HG02938 (cell line): ENCODE results near the gene SETD7.

Experiments used
- ATAC-seq: cut with Tn5 transposase; IDR thresholded peaks from one replicate; pipeline ENCODE4 v1.9.1; 2021; ENCODE audit warnings: mild to moderate bottlenecking, moderate library complexity; ENCODE audit not compliant: unreplicated experiment

The SETD7 gene

DNA sequence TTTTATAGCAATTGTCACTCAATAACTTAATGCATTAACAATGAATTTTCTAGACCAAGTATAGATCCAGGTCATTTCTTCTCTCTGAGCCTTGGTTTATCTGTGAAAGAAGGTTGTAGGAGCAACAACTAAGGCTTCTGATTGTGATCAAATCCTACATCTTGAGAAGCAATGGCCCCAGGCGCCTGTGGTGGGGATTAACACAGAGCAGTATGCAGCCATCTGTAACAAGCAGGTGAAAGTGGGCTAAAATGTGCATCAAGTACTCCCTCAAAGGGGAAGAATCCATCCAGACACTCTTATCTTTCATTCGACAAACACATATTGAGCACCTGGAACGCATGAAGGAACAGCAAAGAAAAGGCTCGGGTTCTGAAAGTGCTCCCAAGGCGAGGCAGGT, 19.1 kb upstream of the SETD7 start:
- ATAC-seq = no peak

DNA sequence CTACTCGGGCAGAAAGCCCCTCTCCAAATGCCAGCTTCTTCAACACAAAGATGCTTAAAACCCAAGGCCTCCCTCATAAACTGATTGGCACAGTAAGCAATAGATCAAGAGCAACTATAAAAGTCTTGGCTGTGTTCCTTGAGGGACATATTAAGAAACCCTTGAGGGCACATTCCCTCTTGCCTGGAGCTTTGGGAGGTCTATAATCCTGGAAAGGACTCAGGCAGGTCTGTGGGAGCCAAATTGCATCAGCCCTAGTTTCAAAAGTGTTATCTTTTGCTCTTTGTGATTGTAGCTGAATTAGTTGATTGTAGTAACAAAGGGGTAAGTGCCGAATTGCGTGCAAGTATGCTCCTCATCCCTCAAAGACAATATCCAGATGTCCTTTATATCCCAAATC, 18.6 kb upstream of the SETD7 start:
- no peak for ATAC-seq

DNA sequence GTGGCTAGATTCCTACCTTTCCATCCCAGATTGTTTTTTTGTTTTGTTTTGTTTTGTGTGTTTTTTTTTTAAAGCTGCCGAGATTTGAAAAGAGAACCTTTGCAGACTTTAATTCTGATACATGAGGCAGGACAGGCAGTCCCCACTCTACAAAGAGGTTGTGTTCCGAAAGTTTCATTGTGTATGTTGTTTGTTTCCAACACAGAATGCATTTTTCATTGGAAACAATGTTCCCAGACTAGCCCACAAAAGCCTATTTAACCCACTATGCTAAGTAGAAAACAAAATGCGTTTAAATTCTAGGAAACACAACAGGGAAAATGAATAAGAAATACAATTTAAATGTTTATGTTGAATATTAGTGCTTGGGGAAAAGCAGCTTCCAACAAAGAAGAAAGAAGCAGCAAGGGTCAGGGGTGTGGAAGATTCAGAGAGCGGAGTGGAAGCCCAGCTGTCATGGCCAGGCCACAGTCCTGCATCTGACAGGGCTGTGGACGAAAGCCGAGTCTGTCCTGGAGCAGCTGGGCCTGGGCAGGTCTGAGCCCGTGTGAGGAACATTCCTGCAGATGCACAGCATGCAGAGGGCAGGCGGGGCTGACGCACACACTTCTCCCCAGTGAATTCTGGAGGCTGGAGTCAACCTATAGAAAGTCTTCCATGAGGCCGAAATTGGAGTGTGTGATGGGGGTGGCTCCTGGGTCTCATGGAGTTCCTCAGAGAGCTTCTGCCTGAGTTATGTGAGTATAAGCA, 12.4 kb upstream of the SETD7 start:
- ATAC-seq = no peak

DNA sequence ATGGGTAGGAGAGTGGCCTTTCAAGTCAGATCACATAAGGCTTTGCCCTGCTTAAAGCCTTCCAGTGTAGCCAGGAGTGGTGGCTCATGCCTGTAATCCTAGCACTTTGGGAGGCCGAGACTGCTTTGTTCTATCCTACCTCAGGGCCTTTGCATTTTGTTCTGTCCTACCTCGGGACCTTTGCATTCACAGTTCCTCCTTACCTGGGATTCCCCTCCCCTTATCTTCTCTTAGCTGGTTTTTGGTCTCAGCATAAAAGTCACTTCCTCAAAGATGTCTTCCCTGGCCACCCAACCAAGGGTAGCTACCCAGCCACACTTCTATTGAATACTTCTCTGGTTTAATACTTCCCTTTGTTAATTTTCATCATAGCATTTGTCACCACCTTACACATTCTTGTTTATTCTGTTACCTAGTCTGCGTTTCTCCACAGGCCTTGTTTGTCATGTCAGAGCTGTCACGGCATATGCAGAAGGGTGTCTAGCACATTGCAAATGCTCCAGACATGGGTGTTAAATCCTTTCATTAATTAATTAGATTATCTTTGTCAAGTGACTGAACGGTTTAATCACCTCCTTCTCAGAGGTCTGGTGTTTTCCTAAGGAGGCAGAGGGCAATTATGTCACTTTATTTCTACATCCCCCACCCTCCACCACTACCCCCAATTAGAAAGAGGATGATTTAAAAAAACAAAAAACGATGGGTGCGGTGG, 11.3 kb upstream of the SETD7 start:
- ATAC-seq = no peak

DNA sequence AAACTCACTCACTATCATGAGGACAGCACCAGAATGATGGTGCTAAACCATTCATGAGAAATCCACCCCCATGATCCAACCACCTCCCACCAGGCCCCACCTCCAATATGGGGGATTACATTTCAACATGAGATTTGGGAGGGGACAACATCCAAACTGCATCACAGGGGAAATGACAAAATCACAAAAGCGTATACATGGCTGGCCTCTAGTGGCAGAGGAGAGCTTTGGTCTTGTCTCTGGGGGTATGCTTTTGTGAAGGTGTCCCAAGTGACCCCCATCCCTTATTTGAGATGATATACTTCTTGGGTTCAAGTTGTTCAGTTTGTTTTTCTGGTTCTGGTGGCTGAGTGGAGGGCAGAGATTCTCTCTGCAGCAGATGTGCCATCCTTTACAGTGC, 8.5 kb upstream of the SETD7 start:
- no peak for ATAC-seq

DNA sequence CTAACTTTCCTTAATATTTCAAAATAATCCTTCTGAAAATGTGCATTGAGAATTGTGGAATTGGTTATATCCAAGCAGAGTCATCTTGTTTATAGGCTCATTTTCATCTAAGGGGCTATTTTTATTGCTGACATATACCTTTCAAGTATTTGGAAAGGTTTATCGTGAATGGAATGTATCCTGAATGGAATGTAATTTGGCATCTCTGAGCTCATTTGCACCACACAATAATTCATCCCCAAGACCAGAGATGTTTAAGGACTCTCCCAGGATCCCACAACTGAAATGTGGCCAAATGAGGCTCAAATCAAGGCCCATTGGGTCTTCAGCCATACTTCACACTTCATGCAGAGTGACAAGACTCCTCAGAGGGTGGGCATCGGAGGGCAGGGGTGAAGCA, 7.5 kb upstream of the SETD7 start:
- no peak for ATAC-seq

DNA sequence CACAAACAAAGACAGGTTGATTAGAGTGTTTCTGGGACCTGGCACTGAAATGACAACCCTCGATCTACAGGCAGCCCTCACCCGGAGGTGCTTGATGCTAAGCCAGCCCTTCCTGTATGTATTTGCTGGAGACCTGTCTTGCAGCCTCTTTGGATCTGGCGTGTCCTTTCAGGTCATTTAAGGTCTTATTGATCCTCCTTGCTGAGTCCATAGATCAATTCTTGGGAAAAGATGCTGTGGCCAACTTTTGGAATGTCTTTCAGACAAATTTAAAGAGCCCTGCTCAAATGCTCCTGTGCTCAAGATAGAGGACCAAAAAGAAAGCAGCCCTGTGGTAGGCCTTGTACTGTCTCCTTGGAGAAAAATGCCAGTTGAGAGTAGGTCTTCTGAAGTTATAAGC, 6.8 kb upstream of the SETD7 start:
- ATAC-seq = no peak

DNA sequence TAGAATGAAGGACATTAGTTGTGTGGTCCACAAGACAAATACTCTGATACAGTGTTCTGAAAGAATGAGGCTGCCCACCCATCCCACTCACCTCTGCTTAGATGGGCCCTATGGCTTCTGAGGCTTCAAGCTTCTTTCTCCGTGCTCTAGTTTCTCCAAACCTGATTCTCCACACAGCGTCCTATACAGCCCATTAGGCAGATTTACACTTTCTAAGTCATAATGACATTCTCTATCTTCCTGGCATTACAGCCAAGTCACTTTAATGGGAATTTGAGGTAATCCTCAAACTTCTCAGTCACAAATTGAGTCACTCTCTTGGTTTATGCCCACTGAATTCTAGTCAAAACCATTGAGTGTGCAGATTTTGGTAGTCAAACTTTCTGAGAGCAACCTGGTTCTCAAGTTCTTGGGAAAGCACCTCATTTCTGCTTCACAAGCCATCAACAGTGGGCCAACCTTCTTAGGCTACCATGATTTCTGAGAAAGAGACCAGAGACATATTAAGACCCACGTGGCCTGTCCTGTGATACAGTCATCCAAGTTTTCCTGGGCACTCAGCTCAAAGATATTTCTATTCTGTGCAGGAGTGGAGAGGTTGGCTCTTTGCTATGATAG, 6.2 kb upstream of the SETD7 start:
- ATAC-seq = no peak

DNA sequence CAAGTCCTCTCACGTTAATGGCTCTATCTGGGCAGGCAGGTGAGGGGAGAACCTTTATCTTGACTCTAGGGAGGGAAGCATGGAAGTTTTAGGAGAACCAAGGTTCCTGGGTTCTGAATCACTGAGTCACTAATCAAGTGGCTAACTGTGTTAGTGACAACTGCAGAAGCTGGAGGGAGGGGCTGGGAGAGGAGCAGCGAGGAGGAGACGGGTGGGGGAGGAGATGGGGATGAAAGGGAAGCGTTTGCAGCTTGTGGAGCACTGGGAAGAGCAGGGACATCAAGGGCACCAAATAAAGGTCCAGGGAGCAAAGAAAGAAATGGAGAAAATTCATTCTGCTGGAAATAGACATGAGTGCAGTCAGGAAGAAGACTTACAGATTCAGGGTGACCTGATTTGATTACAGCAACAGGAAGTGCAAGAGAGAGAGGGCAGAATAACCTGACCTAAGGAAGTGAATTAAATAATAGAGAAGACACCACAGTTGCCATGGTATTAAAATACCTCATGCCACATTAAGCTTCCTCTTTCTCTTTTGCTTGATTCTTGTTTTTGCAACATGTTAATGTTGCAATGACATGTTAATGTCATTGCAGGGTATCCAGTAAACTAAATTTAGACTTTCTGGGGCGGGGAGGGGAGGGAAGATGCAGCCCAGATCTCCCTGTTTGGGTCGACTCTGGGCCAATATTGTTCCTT, 4.5 kb upstream of the SETD7 start:
- peak; percentile 34 for ATAC-seq

DNA sequence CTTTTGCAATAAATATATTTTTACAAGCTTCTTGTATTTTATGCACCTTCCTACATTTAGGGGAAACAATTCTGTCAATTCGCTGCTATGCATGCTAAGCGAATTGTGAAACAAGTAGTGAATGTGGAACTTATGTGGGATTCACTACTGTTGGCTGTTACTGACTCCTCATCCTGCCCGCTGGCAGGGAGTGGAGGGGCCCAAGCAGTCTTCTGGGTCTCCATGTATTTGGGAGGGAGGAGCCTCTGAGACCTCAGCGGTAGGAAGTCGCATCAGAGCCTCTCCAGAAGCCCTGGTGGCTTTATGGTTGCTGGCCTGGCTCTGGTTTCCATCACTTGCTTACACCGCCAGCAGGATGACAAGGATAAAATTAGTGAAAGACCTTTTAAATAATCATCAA, 3.7 kb upstream of the SETD7 start:
- no peak for ATAC-seq

DNA sequence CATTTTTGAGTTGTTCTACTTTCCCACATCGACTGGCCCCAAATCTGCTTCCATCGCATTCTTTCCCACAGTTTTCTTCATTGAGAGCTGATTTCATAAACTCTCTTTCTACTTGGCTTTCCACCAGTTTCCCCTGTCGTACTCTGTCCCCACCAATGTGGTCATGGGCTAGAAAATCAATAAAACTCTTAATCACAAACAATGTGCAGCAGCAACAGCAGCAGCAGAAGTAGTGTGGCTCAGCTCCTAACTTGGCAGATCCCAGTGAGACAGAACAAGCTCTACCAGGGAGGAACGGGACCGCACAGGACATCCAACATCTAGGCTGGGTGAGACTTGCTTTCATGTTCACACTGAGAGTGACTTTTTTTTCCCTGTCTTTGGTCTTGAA, 3.1 kb upstream of the SETD7 start:
- no peak for ATAC-seq

DNA sequence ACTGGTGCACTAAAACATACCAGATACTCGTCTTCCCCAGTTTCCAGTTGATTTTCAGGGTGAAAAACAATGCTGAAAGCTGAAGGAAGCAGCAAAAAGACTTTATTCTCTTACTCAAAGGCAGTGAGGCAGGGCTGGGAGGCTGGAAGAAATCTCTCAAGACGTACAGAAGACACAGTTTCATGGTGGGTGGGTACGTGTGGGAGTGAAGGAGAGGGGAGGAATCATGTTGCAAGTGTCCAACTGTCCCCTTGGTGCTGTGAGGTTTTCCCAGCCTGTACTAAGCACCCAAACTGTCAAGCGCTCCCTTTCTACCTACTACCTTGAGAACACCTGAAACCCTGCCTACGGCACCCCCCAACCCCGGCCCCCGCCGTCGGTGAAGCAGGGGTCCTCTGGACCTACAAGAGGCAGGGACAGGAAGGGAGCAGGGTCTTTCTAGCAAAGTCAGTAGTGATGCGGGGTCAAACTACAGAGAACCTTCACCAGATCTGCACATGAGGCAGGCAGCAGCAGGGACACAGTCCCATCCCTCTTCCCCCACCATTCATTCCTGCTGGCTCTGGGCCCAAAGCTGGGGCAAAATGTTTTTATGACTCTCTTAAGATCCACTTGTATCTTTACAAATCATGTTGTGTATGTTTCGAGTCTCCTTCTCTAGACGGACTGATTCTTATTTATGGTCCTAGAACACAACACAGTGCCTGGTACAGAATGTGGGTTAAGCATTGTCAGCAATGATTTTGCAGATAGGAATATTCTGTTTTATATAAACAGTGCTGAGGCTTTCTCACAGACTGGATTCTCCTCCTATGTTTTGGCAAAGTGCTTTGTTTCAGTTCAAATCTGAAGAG, 2.4 kb upstream of the SETD7 start:
- ATAC-seq = no peak

DNA sequence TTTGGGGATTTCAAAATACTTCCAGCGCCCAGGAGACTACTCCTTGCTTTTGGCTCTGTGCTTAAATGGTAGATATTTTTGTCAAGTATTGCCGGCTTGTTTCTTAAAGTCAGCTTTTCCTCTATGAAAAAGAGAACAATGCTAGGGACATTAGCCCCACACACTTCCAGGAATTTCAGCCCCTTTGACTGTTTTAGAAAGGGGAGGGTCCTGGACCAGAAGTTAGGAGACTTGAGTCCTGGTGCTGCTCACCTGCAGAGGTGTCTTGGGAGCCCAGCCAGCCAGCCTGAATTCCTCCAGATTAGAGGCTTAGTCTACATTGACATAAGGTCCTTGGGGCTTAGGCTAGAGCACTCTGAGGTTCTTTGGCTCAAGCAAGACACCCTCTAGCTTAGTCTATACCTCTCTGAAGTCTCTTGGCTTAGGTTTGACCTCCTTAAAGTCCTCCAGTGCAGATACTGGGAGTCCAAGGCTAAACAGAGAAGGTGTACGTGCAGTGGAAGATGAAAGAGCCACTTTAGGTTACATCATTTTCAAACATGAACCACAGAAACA, 1.6 kb upstream of the SETD7 start:
- no peak for ATAC-seq

DNA sequence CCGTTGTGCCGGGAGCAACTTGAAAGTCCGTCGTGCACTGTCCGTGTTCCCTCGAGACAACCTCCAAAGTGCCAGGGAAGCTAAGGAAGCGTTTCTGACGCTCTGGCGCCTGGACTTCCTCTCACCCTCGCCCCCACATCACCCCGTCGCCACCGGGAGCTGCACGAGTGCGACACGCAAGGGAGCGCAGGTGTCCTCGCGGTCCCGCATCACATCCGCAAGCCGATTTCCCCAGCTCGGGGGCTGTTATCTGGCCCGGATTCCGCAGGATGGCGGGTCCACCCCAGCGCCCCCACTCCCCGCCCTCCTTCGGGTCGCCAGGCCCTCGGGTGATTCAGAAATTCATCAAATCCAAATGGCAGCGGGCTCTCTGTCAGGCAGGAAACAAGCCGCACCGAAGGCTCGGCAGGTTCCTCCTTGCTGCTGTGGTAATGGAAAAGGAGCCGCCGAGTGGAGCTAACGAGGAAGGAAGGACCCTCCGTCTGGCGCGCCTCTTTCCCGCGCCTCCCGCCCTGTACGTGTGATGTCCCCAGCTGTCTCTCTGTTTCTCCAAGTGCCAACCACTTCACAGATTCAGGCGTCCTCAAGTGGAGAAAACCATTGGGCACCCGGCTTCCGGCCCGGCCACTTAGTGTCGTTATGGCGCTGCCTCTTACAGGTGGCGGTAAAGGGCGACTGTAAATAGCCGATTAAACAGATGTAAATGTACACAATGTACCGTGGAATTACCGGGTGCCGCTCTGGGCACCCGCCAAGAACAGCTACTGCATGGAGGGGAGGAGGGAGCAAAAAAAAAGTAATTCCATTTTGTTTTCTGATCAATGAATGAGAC, 921 bp upstream of the SETD7 start:
- ATAC-seq = peak; percentile 20

DNA sequence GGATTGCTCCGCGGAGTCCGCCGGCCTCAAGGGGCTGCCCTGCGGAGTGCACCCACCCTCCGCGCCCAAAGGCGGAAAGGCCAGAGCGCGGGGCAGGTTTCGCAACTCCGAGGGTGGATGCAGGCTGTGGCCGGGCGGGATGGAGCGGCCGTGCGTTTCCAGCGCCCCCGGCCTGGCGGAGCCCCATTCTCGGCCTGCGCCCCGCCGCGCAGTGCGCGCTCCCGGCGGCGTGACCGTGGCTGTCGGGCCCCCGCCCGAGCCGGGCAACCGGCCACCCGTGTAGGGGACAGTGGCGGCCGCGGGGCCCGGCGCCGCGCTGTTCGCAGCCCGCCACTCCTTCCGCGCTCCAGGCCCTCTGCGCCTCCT, 331 bp downstream of the SETD7 start:
- peak; percentile 17 for ATAC-seq

DNA sequence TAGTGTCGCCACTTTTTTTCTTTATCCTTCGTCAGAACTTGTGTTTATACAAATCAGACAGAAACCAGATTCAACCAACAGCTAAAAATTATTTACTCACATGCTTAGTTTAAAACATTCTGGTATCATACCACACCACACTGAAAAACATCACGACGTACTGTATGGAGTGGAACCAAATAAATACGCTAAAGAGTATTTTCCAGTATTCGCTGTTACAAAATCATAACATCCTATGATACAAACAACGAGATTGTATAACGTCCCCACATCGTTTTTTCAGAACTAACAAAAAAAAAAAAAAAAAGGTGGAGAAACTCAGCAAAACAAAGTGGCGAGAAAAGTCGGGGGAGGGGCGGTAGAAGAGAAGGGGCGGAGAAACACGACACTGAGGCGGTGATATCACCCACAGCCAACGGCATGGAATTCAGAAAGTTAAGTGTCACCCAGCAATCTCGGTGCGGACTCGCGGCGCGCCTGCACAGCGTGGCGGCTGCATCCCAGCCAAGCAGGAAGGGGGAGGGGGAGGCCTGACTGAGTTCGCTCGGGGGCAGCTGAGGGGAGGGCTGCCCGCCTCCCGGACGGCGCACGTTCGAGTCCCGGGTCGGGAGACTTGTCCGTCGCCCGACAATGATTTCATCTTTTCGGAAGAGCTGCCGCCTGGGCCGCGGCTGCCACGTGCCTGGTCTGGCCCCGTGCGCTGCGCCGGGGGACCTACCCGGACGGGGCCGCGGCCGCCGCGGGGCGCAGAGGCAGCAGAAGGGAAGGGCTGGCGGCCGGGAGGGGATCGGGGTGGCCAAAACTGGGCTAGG, 920 bp downstream of the SETD7 start:
- peak; percentile 37 for ATAC-seq

DNA sequence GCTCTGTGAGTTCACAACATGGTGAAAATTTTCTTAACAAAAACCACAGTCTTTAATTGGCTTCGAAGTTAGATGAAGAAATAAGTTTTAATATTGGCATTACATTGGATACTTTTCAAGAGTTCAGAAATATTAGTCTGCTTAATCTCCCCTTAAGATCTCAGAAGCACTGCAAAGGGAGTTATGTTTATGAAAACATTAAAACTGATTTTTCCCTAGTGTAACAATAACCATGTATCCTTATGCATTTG, 1.5 kb downstream of the SETD7 start:
- no peak for ATAC-seq

DNA sequence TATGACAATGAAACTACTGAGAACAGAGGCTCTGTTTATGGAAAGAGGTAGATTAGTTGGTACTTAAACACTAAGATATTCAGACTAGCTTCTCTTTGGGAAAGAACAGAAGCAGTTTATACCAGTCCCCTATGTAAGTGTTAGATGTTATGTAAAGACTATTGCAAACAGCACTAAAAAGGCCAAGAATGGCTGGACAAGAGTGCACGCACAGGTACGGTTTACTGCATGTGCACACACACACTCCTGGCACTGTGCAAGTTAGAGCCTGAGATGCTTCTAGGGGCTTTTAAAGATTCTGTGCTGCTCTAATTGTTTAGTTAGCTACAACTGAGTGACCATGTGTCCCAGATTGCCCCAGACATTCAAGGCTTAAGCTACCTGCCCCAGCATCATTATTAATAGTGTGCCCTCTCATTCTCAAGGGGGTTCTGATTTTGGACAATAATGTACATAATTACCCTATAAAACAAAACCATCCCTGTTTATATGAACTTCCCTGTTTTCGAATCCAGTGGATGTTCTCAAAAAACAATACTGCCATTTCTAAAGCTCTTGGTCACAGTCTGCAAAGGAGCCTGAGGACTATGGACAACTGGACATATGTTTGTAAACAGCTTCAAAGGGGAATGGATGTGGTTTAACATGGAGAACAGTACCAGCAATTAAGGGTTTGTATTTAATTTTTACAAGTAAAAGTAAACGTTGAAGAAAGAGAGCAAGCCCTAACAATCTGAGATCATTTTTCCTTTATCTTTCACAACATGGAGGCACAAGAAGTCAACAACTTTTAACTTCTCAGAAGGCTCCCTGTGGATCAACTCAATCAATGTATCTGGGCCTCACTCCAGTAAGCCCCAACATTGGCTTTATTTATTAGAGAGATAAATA, 2.0 kb downstream of the SETD7 start:
- no peak for ATAC-seq
